Mesenchymal stem cell (in vitro differentiated cells and primary cell): ENCODE measurements around the gene IGSF5.

ENCODE experiments used
- DNase-seq: peaks from one replicate; pipeline ENCODE4 v3.0.0-alpha.2; 2013
- H2AFZ ChIP-seq: one replicate; pipeline ENCODE4 v1.6.1; 2013; ENCODE audit warnings: low read depth, mild to moderate bottlenecking, control low read depth, inconsistent platforms, low read length, moderate library complexity
- H2AK5ac ChIP-seq: 2 replicates; pipeline ENCODE4 v1.6.1; 2013; ENCODE audit warnings: low read length, moderate library complexity, mild to moderate bottlenecking, inconsistent platforms; ENCODE audit not compliant: severe bottlenecking
- H2BK120ac ChIP-seq: one replicate; pipeline ENCODE4 v1.6.1; 2013; ENCODE audit warnings: low read depth, mild to moderate bottlenecking, inconsistent platforms, low read length, moderate library complexity
- H2BK12ac ChIP-seq, 2 experiments: one replicate each; pipeline ENCODE4 v1.6.1; 2013; ENCODE audit warnings: inconsistent platforms in 2 of 2, low read length in 2 of 2, mild to moderate bottlenecking in 2 of 2, moderate library complexity in 2 of 2, control low read depth in 1 of 2
- H2BK15ac ChIP-seq: one replicate; pipeline ENCODE4 v1.6.1; 2013; ENCODE audit warnings: mild to moderate bottlenecking, low read depth, inconsistent platforms; ENCODE audit not compliant: poor library complexity, severe bottlenecking
- H2BK5ac ChIP-seq: 2 replicates; pipeline ENCODE4 v1.6.1; 2013; ENCODE audit warnings: low read depth, mild to moderate bottlenecking, low read length, control low read depth, inconsistent platforms; ENCODE audit not compliant: poor library complexity, severe bottlenecking
- H3K14ac ChIP-seq, 2 experiments: one replicate each; pipeline ENCODE4 v1.6.1; 2013; ENCODE audit warnings: inconsistent platforms in 2 of 2, low read length in 2 of 2, control low read depth in 1 of 2, mild to moderate bottlenecking in 1 of 2, moderate library complexity in 1 of 2
- H3K18ac ChIP-seq, 2 experiments: one replicate each; pipeline ENCODE4 v1.6.1; 2013; ENCODE audit warnings: inconsistent platforms in 2 of 2, low read length in 2 of 2, control low read depth in 1 of 2, low read depth in 1 of 2, mild to moderate bottlenecking in 1 of 2
- H3K23ac ChIP-seq, 2 experiments: one replicate each; pipeline ENCODE4 v1.6.1; 2013; ENCODE audit warnings: inconsistent platforms in 2 of 2, low read length in 2 of 2, mild to moderate bottlenecking in 2 of 2, moderate library complexity in 2 of 2, control low read depth in 1 of 2
- H3K27ac ChIP-seq: 2 replicates; pipeline ENCODE4 v1.5.1; 2013; ENCODE audit warnings: mild to moderate bottlenecking, moderate library complexity, low read length, control low read depth, inconsistent platforms; ENCODE audit not compliant: poor library complexity, severe bottlenecking
- H3K27me3 ChIP-seq, 2 experiments: 2 replicates each; pipeline versions ENCODE4 v1.6.1 to v1.7.0; 2013; ENCODE audit warnings: low read length in 2 of 2, mild to moderate bottlenecking in 2 of 2, moderate library complexity in 2 of 2, control low read depth in 1 of 2, inconsistent platforms in 1 of 2; ENCODE audit not compliant: control insufficient read depth in 1 of 2, insufficient read depth in 1 of 2
- H3K36me3 ChIP-seq, 2 experiments: 2 replicates each; pipeline versions ENCODE4 v1.6.1 to v1.7.0; 2013; ENCODE audit warnings: low read length in 2 of 2, control low read depth in 1 of 2, inconsistent platforms in 1 of 2, low read depth in 1 of 2, mild to moderate bottlenecking in 1 of 2; ENCODE audit not compliant: insufficient read depth in 2 of 2, control insufficient read depth in 1 of 2
- H3K4ac ChIP-seq, 2 experiments: one replicate each; pipeline ENCODE4 v1.6.1; 2013; ENCODE audit warnings: inconsistent platforms in 2 of 2, low read length in 2 of 2, mild to moderate bottlenecking in 2 of 2, moderate library complexity in 2 of 2, control low read depth in 1 of 2, low read depth in 1 of 2
- H3K4me1 ChIP-seq: 2 replicates; pipeline ENCODE4 v1.6.1; 2013; ENCODE audit warnings: low read depth, low read length, control low read depth; ENCODE audit not compliant: control insufficient read depth, insufficient read depth
- H3K4me2 ChIP-seq: 2 replicates; pipeline ENCODE4 v1.6.1; 2013; ENCODE audit warnings: low read length, mild to moderate bottlenecking, inconsistent platforms; ENCODE audit not compliant: poor library complexity, severe bottlenecking
- H3K4me3 ChIP-seq, 2 experiments: 2 replicates each; pipeline versions ENCODE4 v1.5.1 to v1.7.0; 2013; ENCODE audit warnings: low read length in 2 of 2, mild to moderate bottlenecking in 2 of 2, control low read depth in 1 of 2, low read depth in 1 of 2; ENCODE audit not compliant: insufficient read depth in 1 of 2
- H3K79me1 ChIP-seq: replicated peaks from 2 replicates; pipeline ENCODE4 v1.6.1; 2013; ENCODE audit warnings: mild to moderate bottlenecking, control low read depth, low read length, inconsistent platforms; ENCODE audit not compliant: poor library complexity, severe bottlenecking
- H3K9ac ChIP-seq: 2 replicates; pipeline ENCODE4 v1.7.0; 2013; ENCODE audit warnings: mild to moderate bottlenecking, low read length, moderate library complexity
- H3K9me3 ChIP-seq: 2 replicates; pipeline ENCODE4 v1.7.0; 2013; ENCODE audit warnings: mild to moderate bottlenecking, low read length; ENCODE audit not compliant: control insufficient read depth
- H4K8ac ChIP-seq: one replicate; pipeline ENCODE4 v1.6.1; 2013; ENCODE audit warnings: inconsistent platforms, mild to moderate bottlenecking, low read length, moderate library complexity
- H4K91ac ChIP-seq: one replicate; pipeline ENCODE4 v1.6.1; 2013; ENCODE audit warnings: mild to moderate bottlenecking, low read length, inconsistent platforms
- WGBS: methylation state at CpG from one replicate; pipeline ENCODE4 v1.1.7; 2013; ENCODE audit warnings: mixed read lengths; 5-methylcytosine and 5-hydroxymethylcytosine counted together

IGSF5 gene

GRCh38 chr21:39799178-39799577, 54.2 kb downstream of the IGSF5 start:
- H2AK5ac ChIP-seq = no peak overlapping the region
- no peak overlapping the region for H3K18ac ChIP-seq
- H3K4me1 ChIP-seq = no peaks in the 10 kb centered on the region
- H2AFZ ChIP-seq = no peak overlapping the region
- no peak overlapping the region for H2BK5ac ChIP-seq
- no peak for DNase-seq
- no peak overlapping the region for H3K4me2 ChIP-seq
- H3K27ac ChIP-seq = no peak overlapping the region
- H3K36me3 ChIP-seq = no peaks in the 10 kb centered on the region
- no peak overlapping the region for H3K14ac ChIP-seq
- H3K4ac ChIP-seq = no peak overlapping the region
- H2BK120ac ChIP-seq = no peak overlapping the region
- H3K27me3 ChIP-seq = no peaks in the 10 kb centered on the region
- no peak overlapping the region for H2BK12ac ChIP-seq
- no peak overlapping the region for H4K8ac ChIP-seq
- no peak overlapping the region for H3K23ac ChIP-seq
- H3K9ac ChIP-seq = no peak overlapping the region
- H2BK15ac ChIP-seq = no peak overlapping the region
- H3K4me3 ChIP-seq = no peak overlapping the region
- H4K91ac ChIP-seq = no peak overlapping the region
- no peaks in the 10 kb centered on the region for H3K79me1 ChIP-seq
- H3K9me3 ChIP-seq = no peaks in the 10 kb centered on the region
- WGBS = 84% methylated on average over 7 of the region's 7 CpGs

- no peak overlapping the region for H3K9ac ChIP-seq
Observed at GRCh38 chr21:39800311-39800710, 55.3 kb downstream of the IGSF5 start.

GRCh38 chr21:39802217-39802616, 57.2 kb downstream of the IGSF5 start:
- no peaks in the 10 kb centered on the region for H3K9me3 ChIP-seq
- H3K14ac ChIP-seq = no peak overlapping the region
- H3K36me3 ChIP-seq = no peaks in the 10 kb centered on the region
- H2AFZ ChIP-seq = no peak overlapping the region
- no peak overlapping the region for H3K9ac ChIP-seq
- H3K27ac ChIP-seq = no peak overlapping the region
- no peak overlapping the region for H3K4me2 ChIP-seq
- no peak overlapping the region for H4K8ac ChIP-seq
- no CpG with 5 or more reads among the region's 2 CpGs for WGBS
- H2AK5ac ChIP-seq = no peak overlapping the region
- H4K91ac ChIP-seq = no peak overlapping the region
- H3K18ac ChIP-seq = no peak overlapping the region
- no peak overlapping the region for H3K4ac ChIP-seq
- no peaks in the 10 kb centered on the region for H3K27me3 ChIP-seq
- H2BK120ac ChIP-seq = no peak overlapping the region
- H3K4me1 ChIP-seq = no peaks in the 10 kb centered on the region
- DNase-seq = no peak
- H2BK15ac ChIP-seq = no peak overlapping the region
- no peak overlapping the region for H2BK12ac ChIP-seq
- no peak overlapping the region for H2BK5ac ChIP-seq
- no peak overlapping the region for H3K4me3 ChIP-seq
- H3K79me1 ChIP-seq = no peaks in the 10 kb centered on the region
- no peak overlapping the region for H3K23ac ChIP-seq

More at GRCh38 chr21:39800311-39800710, 55.3 kb downstream of the IGSF5 start:
- Histone ChIP-seq H2BK15ac (no peak overlapping the region), H3K27me3 (no peaks in the 10 kb centered on the region), H3K18ac (no peak overlapping the region), H2AK5ac (no peak overlapping the region), H3K4me3 (no peak overlapping the region), H3K4ac (no peak overlapping the region), H3K4me1 (no peaks in the 10 kb centered on the region), H3K27ac (no peak overlapping the region), H2BK12ac (no peak overlapping the region), H4K8ac (no peak overlapping the region), H3K4me2 (no peak overlapping the region), H2BK120ac (no peak overlapping the region), H3K9me3 (no peaks in the 10 kb centered on the region), H3K23ac (no peak overlapping the region), H3K79me1 (no peaks in the 10 kb centered on the region), H2AFZ (no peak overlapping the region), H3K36me3 (no peaks in the 10 kb centered on the region), H2BK5ac (no peak overlapping the region), H3K14ac (no peak overlapping the region), H4K91ac (no peak overlapping the region)
- DNase-seq = no peak
- 78% methylated on average over 3 of the region's 4 CpGs for WGBS

GRCh38 chr21:39803393-39803792, 58.4 kb downstream of the IGSF5 start:
- Histone ChIP-seq H3K4ac (no peak overlapping the region), H4K8ac (no peak overlapping the region), H2BK5ac (no peak overlapping the region), H3K27ac (no peak overlapping the region), H4K91ac (no peak overlapping the region), H3K14ac (no peak overlapping the region), H3K79me1 (no peaks in the 10 kb centered on the region), H3K18ac (no peak overlapping the region), H2BK15ac (no peak overlapping the region), H2BK12ac (no peak overlapping the region), H2BK120ac (no peak overlapping the region), H3K4me2 (no peak overlapping the region), H3K9me3 (no peaks in the 10 kb centered on the region), H3K9ac (no peak overlapping the region), H3K36me3 (no peaks in the 10 kb centered on the region), H2AK5ac (no peak overlapping the region), H3K23ac (no peak overlapping the region), H3K4me1 (no peaks in the 10 kb centered on the region), H2AFZ (no peak overlapping the region), H3K4me3 (no peak overlapping the region), H3K27me3 (no peaks in the 10 kb centered on the region)
- no peak for DNase-seq
- 100% methylated on average over 1 of the region's 1 CpG for WGBS
